ENCODE measurements around the gene EPHA3.

EPHA3 gene

DNA sequence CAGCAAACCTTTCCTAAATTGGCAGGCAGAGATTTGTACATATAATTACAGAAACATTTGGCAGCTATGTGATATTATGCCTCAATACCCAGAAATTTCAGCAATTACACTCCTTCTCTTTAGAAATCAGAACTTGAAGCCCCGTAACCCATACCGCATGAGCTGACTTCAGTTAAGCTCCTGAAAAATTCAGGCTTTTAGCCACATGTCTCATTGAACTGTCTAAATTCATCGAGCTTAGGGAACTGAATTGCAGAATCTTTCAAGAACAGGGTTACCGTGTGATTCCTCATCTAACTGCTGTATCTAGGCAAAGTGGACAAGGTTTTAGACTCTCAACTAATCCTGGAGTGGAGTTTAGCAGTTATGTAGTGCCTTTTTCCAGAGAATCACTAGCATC, 333.0 kb downstream of the EPHA3 start:
- no peak for DNase-seq (ENCODE audit: low read depth in 1 of 2, low spot score in 1 of 2)

DNA sequence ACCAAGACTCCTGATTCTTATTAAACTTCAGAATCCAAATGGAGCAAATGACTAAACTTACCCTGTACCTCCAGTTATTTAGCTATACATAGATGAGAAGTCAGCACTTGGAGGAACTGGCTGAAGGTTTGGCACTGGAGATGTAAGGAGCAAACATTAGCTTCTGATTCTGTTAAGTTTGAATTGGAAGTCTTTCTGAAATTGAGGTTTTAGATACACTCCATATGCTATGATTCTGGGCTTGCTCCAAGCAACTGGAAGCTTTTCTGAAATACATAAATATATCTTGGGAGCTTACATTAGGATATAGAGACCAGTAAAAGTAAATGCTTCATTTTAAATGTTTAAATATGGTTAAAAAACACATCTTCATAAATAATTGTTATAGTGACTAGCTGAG, 333.7 kb downstream of the EPHA3 start:
- DNase-seq (ENCODE audit: low read depth in 1 of 2, low spot score in 1 of 2): no peak

DNA sequence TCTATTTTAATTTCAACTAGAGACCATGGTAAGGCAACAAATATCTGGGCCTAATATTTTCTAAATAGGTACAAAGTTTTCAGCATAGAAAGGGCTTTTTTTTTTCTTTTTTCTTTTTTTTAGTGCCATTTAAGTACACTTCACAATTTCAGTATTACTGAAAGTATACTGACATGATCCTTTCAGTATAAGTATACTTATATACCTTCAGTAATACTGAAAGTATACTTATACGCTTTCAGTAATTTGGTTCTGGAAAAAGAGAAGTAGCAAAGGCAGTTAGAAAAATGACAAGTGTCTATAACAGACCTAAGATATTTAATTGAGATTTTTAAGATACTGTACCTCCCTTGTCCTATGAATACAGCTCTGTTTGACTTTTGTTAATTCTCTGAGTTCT, 339.2 kb downstream of the EPHA3 start:
- DNase-seq (ENCODE audit: low read depth in 1 of 2, low spot score in 1 of 2): no peak

DNA sequence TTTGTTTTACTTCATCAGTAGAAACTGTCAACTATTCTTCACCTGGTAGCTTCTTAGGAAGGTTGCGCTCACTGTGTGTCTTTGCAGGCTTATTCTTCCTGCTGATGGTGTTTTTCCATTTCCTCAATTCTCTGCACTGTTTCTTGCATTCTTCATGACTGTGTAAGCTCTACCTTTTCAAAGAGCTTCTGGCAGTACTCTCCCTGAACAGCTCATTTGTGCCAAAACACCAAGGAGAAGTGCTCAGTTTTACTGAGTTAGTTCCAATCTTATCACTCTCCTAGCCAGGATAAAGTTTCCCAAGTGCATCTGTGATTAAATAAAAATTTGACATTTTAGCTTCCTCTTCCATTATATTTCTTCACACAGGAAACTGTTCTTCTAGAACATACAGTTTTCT, 339.8 kb downstream of the EPHA3 start:
- DNase-seq (ENCODE audit: low read depth in 1 of 2, low spot score in 1 of 2): no peak

DNA sequence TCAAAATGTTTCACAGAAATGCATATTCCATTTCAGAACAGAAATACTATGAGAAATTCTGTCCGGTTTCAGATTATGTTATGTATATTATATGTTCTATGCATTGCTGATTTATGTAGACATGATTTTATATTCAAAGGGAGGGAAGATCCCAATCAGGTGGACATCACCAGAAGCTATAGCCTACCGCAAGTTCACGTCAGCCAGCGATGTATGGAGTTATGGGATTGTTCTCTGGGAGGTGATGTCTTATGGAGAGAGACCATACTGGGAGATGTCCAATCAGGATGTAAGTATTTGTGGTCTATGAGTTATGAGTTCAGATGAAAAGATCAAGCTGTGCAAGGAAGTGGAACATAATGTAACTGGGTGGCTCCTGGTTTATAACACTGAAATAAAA, 341.7 kb downstream of the EPHA3 start:
- no peak for DNase-seq (ENCODE audit: low read depth in 1 of 2, low spot score in 1 of 2)

DNA sequence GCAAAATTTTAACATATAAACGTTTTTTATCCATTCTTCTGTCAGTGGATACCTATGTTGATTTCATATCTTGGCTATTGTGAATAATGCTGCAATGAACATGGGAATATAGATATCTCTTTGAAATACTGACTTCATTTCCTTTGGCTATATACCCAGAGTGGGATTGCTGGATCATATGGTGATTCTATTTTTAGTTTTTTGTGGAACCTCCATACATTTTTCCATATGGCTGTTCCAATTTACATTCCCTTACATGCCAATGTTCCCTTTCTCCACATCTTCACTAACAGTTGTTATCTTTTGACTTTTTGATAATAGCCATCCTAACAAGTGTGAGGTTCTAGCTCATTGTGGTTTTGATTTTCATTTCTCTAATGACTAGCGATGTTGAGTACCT, 344.6 kb downstream of the EPHA3 start:
- no peak for DNase-seq (ENCODE audit: low read depth in 1 of 2, low spot score in 1 of 2)

DNA sequence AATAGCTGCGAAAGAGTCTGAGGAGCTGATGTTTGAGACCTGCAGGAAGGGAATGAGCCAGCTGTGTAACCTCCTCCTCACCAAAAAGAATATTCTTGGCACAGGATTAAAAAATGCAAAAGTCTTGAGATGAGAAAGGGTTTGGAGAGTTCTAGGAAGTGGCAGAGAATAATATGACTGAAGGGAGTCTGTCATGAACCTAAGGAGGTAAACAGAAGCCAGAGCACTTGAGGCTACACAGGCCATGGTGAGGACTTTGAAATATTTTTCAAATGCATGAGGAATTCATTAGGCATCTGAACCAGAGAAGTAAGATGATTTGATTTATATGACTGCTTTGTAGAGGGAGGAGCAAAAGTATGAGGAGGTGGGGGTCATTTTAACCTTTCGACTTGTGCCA, 347.8 kb downstream of the EPHA3 start:
- DNase-seq (ENCODE audit: low read depth in 1 of 2, low spot score in 1 of 2): no peak

DNA sequence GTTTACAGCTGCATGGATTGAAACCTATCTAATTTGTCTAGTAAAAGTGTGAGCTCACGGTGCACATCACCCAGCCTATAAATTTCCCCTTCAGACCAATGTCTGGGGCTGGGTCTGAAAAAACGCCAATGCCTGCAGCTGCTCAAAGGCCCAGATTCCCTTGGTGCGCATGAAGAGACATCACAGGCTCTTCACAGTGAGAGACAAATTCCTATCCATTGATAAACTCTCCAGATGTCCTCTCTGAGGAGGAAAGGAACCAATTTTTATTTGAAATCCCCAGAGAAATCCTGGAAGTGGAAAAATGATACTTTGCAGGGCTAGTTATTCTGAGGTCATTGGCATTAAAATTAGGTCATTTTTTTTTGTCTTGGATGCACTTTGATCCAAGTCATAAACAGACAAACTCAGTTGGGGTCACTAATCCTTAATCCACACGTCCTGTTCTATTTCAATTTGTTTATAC, 360.5 kb downstream of the EPHA3 start:
- no peak for DNase-seq (ENCODE audit: low read depth in 1 of 2, low spot score in 1 of 2)

DNA sequence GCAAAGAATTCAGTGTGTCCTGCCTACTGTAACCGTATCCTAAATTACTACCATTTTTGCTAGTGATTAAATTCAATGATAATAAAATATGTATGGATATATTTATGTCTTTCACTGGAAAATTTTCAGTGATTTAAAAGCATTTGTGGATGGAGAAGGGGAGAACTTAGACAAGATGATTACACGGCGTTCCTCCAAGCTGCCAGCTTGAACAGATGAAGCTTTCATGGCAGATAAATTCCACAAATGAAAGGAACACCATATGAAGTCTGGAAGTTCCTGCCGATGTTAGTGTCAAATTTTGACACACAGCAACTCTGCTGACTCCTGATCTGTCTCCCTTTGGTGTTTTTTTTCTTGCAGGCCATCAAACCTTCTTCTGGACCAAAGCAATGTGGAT, 364.7 kb downstream of the EPHA3 start:
- no peak for DNase-seq (ENCODE audit: low read depth in 1 of 2, low spot score in 1 of 2)

DNA sequence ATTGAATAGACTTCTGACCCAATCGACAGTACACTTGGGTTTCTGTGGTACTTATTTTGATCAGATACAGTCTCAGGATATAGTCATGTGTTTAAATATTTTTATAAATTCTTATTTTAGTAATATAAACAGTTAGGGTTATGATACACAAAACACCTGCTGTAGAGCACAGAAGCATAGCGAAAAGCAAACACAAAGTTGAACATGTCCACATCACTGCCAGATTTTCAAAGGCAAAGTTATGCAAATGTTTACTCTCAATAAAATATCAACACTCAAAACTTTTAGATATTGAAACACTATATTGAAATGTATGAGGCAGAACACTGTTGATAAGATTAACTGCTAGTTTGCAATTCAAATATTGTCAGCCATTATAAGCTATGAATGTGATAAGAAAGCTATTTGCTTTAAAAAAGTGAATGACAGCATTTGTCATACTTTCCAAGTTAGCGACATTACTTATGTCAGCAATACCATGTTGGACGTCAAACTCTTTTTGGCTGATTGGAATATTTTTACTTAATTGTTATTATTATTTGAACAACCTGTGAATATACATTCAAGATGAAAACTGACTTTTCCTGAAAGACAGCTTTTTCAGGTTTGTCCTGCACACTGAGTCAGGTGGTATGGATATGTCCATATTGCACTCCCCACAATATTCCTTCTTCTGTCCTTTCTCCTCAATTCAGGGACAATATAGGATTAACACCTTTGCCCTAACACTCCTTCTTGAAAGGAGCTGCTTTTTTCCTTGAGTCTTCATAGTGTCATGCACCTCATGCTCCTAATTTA, 367.1 kb downstream of the EPHA3 start:
- no peak for DNase-seq (ENCODE audit: low read depth in 1 of 2, low spot score in 1 of 2)

DNA sequence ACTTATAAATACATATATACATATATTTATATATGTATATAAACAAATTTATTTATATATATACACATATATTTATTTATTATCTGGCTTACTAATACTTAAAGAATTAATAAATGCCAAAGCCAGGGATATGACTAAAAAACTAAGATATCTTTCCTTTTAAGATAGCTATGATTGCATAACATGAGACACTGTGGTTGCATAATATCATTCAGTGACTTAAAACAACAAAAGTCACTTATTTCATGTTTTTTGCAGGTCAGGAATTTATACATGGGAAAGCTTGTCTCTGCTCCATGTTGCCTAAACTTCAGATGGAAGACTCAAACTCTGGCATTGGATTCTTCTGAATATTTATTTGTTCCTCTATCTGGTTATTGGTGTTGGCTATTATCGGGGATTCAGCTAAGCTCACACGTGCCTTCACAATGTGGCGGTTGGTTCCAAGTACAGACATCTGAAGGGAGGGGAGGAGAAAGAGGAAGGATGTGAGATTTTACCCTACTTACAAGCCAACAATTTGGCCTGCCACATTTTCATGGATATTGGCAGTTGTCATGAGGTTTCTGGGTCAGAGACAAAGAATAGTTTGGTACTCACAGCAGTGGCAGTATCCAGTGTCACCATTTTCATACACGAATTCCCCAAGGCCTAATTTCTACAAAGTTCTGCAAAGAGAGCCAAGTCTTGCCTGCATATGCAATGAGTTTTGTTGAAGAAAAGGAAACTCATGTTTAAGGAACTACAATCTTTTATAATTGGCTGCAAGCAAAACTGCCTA, 381.6 kb downstream of the EPHA3 start:
- no peak for DNase-seq (ENCODE audit: low read depth in 1 of 2, low spot score in 1 of 2)

DNA sequence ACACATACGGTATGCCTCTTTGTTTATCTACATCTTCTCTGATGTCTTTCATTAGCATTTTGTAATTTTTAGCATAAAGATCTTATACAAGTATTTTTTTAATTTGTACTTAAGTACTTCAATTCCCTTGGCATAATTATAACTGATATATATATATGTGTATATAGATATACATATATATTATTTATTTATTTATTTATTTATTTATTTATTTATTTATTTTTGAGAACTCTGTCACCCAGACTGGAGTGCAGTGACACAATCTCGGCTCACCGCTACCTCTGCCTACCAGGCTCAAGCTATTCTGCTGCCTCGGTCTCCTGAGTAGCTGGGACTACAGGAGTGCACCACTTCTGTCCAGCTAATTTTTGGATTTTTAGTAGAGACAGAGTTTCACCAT, 382.7 kb downstream of the EPHA3 start:
- DNase-seq (ENCODE audit: low read depth in 1 of 2, low spot score in 1 of 2): no peak

DNA sequence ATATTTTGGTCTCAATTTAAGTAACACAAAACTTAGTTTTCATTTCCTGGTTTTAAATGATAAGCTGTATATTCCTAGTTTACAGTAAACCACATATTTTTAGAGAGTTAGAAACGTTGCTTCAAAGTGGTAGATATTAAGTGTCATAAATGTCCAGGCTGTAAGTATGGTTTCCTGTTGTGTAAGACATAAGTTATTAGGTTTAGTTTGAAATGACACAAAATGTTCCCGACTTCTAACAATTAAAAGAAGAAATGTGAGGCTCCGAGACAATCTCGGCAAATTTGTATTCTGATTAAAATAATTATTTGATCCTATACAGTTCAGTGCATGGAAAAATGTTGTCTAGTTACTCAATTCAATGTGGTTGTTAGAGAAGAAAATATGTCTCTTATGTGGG, 387.3 kb downstream of the EPHA3 start:
- DNase-seq (ENCODE audit: low read depth in 1 of 2, low spot score in 1 of 2): no peak

DNA sequence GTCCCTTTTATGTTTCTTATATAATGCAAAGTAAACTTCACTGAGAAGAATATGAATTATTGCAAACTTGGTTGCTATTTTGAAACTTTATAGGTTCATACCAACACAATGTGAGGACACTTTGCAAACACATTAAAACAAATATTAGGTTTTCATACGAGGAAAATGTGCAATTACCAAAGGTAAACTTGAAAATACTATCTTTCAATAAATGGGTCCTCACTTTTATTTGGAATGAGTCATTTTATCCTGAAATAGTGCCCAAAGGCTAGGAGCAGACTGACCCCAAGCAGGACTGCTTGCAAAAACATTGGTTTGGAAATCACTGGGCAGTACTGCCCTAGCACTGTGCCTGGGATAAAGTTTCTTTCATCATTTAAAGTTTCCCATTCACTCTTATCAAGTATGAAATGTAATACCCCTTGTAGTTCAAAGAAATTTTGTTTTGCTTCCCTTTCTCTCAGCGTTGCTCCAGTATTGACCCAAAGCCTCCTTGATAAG, 396.5 kb downstream of the EPHA3 start:
- no peak for DNase-seq (ENCODE audit: low read depth in 1 of 2, low spot score in 1 of 2)

DNA sequence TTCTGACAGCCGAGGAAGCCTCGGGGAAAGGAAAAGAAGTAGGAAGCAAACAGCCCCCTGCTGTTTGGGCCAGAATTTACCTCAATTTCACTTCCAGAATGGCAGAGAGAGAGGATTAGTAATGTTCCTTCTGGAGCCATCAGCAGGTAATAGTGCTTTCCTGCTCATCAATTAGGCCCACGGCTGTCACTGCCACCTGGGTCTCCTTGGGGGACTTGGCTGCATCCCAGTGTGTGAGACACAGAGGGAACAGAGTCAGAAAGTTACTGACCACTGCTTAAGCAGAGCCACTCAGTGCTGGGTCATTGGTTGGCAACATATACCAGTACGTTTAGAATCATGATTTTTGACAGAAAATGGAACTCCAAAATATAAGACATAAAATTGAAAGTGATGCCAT, 397.0 kb downstream of the EPHA3 start:
- DNase-seq (ENCODE audit: low read depth in 1 of 2, low spot score in 1 of 2): no peak

DNA sequence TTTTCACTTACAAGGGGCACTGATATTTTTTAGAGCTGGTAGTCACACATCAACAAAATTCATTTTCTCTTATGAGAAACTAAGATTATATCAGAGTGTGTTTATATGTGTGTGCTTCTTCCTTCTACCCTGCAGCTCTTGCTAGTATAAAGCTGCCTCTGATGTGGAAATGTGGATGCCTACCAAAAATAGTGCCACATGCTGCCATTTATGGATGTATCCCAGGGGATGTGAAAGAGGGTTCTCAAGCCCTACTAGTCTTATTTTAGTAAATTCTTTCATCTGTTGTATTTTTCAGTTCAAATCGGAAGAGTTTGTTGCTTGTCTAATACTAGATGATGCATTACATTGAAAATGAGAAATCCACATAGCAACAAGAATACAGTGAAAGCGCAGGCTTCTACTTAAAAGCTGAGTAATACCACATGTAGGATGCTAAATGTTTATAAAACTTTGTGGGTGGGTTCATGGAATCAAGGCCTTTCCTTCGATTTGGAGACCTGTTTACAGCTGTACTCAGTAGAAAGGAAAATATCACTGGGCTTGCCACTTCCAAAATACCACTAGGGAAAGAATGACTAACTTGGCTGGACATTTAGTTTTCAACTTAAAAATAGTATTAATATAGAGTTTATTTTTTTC, 399.2 kb downstream of the EPHA3 start:
- DNase-seq (ENCODE audit: low read depth in 1 of 2, low spot score in 1 of 2): no peak

DNA sequence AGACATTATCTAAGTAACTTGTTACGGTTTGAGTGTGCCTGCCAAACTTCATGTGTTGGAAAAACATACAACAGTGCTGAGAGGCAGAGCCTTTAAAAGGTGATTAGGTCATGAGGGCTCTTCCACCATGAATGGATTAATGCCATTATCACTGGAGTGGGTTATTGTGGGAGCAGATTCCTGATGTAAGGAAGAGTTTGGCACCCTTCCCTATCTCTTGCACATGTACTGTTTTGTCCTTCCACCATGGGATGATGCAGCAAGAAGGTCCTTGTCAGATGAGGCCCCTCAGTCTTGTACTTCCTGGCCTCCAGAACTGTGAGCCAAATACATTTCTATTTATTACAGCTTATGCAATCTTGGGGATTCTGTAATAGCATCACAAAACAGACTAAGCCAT, 413.9 kb downstream of the EPHA3 start:
- DNase-seq (ENCODE audit: low read depth in 1 of 2, low spot score in 1 of 2): no peak

DNA sequence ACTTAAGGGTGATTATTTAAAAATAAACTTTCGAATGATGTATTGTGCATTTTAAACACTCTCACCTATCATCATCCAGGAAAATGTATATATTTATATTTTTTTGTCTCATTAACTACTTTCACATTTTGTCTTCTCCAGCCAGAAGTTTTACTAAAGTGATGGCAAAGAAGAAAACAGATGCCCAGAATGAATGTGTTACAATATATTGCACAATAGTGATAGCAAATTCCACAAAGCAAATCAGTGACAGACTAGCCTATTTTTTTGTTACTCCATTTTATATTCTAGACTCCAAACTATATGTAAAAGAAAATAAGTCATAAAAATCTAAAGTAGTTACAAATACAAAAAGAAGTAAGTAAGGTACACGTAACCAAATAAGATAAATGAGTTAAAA, 414.7 kb downstream of the EPHA3 start:
- no peak for DNase-seq (ENCODE audit: low read depth in 1 of 2, low spot score in 1 of 2)

DNA sequence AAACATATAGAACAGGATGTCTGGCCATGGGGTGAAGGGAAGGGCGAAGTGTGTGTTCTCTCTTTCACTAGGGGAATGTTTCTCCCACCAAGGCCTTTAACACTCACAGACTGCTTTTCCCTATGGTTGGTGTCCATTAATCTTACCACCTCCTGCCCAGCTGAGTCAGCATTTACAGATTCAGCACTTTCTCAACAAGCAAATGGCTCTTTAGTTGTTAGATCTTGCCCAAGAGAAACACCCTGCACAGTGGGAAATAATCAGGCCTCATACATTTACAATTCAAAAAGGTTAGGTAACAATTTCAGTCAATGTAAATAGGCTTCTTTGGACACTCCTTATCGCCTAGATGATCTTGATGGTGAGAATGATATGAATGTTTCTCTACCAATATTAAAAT, 418.2 kb downstream of the EPHA3 start:
- DNase-seq (ENCODE audit: low read depth in 1 of 2, low spot score in 1 of 2): no peak

DNA sequence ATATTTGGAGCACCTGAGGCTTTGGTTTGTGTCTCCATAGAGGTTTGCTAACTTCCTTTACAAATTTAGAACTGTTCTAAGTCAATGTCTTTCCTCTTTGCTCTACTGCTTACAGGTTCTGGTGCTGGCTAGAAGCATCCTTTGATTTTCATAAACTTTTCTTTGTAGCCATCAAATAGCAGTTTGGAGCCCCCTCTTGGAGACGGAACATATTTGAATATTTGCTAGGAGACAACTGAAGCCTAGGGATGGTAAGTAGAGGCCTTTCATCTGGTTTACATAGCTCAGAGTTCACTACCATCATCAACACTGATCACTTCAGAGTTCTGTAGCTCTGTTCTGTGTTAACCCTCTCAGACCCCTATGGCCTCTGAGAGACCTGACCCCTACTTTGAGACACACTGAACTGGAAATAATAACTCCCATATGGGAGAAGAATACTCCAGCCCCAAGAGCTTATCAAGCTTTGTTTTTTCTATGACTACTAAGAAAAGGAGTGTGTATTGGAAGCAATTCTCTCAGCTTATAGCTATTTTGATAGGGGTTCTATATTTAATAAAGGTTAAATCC, 420.4 kb downstream of the EPHA3 start:
- no peak for DNase-seq (ENCODE audit: low read depth in 1 of 2, low spot score in 1 of 2)

All from activated T-helper 1 cell treated with anti-CD3 and anti-CD28 coated beads, Interleukin-2, amount 50 U/mL, for 16 hours (primary cell).